Measurements from ENCODE around the gene SORBS2. TPM values are rescaled to one million over a fixed set of nuclear protein-coding genes. Genes with fewer than 3 reads are reported as not detected.

SORBS2 gene
- total RNA-seq, 1 donor from 2014 or later, result 20.0 TPM

GRCh38 chr4:185637163-185637875, 174.7 kb downstream of the SORBS2 start:
- TF ChIP-seq CTCF (IDR thresholded peaks at IDR 0.05; ENCODE audit: unreplicated experiment), result no peak
- no peak overlapping the region for H3K4me3 Mint-ChIP-seq (ENCODE audit: unreplicated experiment)
- no peaks in the 10 kb centered on the region for H3K9me3 Mint-ChIP-seq (ENCODE audit: unreplicated experiment)
- no peaks in the 10 kb centered on the region for H3K36me3 Mint-ChIP-seq (ENCODE audit: low read depth, unreplicated experiment)
- DNase-seq (ENCODE audit: low spot score), result no peak
- H3K4me1 Mint-ChIP-seq (ENCODE audit: unreplicated experiment), result no peaks in the 10 kb centered on the region
- no peak overlapping the region for H3K27ac Mint-ChIP-seq (ENCODE audit: unreplicated experiment)
- H3K27me3 Mint-ChIP-seq (ENCODE audit: unreplicated experiment), result no peaks in the 10 kb centered on the region

- no peaks in the 10 kb centered on the region for H3K9me3 Mint-ChIP-seq (ENCODE audit: unreplicated experiment)
- TF ChIP-seq CTCF (IDR thresholded peaks at IDR 0.05; ENCODE audit: unreplicated experiment), result peak; percentile 92
- no peaks in the 10 kb centered on the region for H3K27me3 Mint-ChIP-seq (ENCODE audit: unreplicated experiment)
- H3K27ac Mint-ChIP-seq (ENCODE audit: unreplicated experiment), result no peak overlapping the region
- DNase-seq (ENCODE audit: low spot score), result no peak
- H3K36me3 Mint-ChIP-seq (ENCODE audit: low read depth, unreplicated experiment), result no peaks in the 10 kb centered on the region
- no peak overlapping the region for H3K4me3 Mint-ChIP-seq (ENCODE audit: unreplicated experiment)
- no peaks in the 10 kb centered on the region for H3K4me1 Mint-ChIP-seq (ENCODE audit: unreplicated experiment)
Measured at GRCh38 chr4:185634066-185634652, 177.8 kb downstream of the SORBS2 start.

GRCh38 chr4:185626798-185627197, 185.2 kb downstream of the SORBS2 start:
- no peak overlapping the region for H3K4me3 Mint-ChIP-seq (ENCODE audit: unreplicated experiment)
- DNase-seq (ENCODE audit: low spot score), result no peak
- no peaks in the 10 kb centered on the region for H3K27me3 Mint-ChIP-seq (ENCODE audit: unreplicated experiment)
- no peak overlapping the region for H3K27ac Mint-ChIP-seq (ENCODE audit: unreplicated experiment)
- TF ChIP-seq CTCF (IDR thresholded peaks at IDR 0.05; ENCODE audit: unreplicated experiment), result no peak
- no peaks in the 10 kb centered on the region for H3K36me3 Mint-ChIP-seq (ENCODE audit: low read depth, unreplicated experiment)
- H3K4me1 Mint-ChIP-seq (ENCODE audit: unreplicated experiment), result no peaks in the 10 kb centered on the region
- no peaks in the 10 kb centered on the region for H3K9me3 Mint-ChIP-seq (ENCODE audit: unreplicated experiment)

GRCh38 chr4:185625503-185625902, 186.5 kb downstream of the SORBS2 start:
- Mint-ChIP-seq H3K27ac (ENCODE audit: unreplicated experiment) (no peak overlapping the region), H3K4me1 (ENCODE audit: unreplicated experiment) (no peaks in the 10 kb centered on the region), H3K36me3 (ENCODE audit: low read depth, unreplicated experiment) (no peaks in the 10 kb centered on the region), H3K4me3 (ENCODE audit: unreplicated experiment) (no peak overlapping the region), H3K27me3 (ENCODE audit: unreplicated experiment) (no peaks in the 10 kb centered on the region), H3K9me3 (ENCODE audit: unreplicated experiment) (no peaks in the 10 kb centered on the region)
- TF ChIP-seq CTCF (IDR thresholded peaks at IDR 0.05; ENCODE audit: unreplicated experiment), result no peak
- DNase-seq (ENCODE audit: low spot score), result no peak

- no peak overlapping the region for H3K4me3 Mint-ChIP-seq (ENCODE audit: unreplicated experiment)
- H3K27me3 Mint-ChIP-seq (ENCODE audit: unreplicated experiment), result peaks cover under 1% of the 10 kb centered on the region
- no peak for DNase-seq (ENCODE audit: low spot score)
- TF ChIP-seq CTCF (IDR thresholded peaks at IDR 0.05; ENCODE audit: unreplicated experiment), result no peak
- no peaks in the 10 kb centered on the region for H3K9me3 Mint-ChIP-seq (ENCODE audit: unreplicated experiment)
- no peaks in the 10 kb centered on the region for H3K36me3 Mint-ChIP-seq (ENCODE audit: low read depth, unreplicated experiment)
- H3K27ac Mint-ChIP-seq (ENCODE audit: unreplicated experiment), result no peak overlapping the region
- no peaks in the 10 kb centered on the region for H3K4me1 Mint-ChIP-seq (ENCODE audit: unreplicated experiment)
Measured at GRCh38 chr4:185624259-185624589, 187.8 kb downstream of the SORBS2 start.

Data from endothelial cell (in vitro differentiated cells).